NCI-H2171 (cell line): ENCODE data around the gene C1QTNF6.
"Not testable (repeated sequence)": the region's sequence is repeated elsewhere in the genome, so short reads cannot be mapped to it uniquely, and the experiment has no call there.

Source experiments
- DNase-seq: peaks from one replicate; lab custom pipeline; 2025; lab: John Stamatoyannopoulos, UW

Gene C1QTNF6

DNA sequence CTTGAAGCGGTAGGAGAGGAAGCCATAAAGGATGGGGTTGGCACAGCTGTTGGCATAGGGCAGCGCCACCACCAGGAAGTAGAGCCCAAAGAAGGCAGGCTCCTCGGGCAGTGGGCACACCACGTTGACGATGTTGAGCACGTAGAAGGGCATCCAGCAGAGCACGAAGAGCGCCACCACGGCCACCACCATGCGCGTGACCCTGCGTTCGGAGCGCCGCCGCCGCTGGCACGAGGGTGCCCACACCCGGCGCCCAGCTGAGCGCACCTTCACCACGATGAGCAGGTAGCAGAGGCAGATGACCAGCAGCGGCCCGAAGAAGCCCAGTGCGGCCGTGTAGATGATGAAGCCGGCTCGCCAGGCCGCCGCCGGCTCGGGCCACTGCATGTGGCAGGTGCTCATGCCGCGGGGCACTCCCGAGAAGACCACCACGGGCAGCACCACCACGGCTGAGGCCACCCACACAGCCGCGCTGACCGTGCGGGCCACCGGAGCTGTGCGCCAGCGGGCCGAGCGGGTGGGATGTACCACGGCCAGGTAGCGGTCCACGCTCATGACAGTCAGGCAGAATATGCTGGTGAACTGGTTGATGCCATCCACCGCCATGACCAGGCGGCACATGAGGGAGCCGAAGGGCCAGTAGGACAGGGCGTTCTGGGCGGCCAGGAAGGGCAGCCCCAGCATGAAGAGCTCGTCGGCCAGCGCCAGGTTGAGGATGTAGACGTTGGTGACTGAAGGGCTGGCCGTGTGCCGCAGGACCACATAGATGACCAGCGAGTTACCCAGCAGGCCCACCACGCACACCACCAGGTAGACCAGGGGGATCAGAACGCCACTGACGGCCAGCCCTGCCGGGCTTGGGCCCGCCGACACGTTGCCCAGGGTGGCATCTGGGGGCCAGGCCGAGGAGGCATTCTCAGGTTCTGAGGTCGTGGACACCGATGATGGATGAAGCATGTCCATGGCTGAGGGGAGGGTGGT lies 19.1 kb upstream of the C1QTNF6 start:
- DNase-seq: no peak

DNA sequence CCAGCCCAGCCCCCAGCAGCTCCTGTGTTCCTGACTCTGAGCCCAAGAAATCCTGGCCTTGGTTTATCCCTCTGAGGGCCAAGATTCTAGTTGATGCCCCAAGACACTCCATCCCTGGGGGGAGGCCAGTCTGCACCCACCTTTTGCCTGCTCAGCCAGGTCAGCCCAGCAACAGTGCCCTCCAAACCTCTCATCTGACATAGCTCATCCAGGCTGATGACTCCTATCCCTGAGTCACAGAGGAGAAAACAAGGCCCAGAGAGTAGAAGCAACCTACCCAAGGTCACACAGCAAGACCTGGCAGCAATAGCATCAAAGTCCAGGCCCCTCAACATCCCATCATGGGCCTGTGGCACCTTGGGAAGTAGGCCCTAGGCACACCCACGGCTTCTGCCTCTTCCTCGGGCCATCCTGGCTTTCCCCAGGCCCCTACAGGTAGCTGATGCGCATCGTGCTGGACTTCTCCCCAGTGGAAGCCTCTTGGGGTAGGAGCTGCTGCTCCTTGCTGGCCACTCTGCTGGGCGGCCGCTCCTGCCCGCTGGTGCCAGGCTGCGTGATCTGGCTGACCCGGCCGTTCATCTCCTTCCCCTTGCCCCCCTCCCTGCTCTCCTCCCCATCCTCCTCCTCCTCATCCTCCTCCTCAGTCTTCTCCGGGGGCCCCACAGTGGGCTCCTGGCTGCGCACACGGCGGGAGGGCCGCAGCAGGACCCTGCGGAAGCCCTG lies 18.2 kb upstream of the C1QTNF6 start:
- no peak for DNase-seq

- DNase-seq: no peak
Measured at GRCh38 chr22:37205046-37205445, 17.0 kb upstream of the C1QTNF6 start.

GRCh38 chr22:37204045-37204655 lies 16.1 kb upstream of the C1QTNF6 start:
- DNase-seq: no peak

GRCh38 chr22:37203354-37204044 lies 15.5 kb upstream of the C1QTNF6 start:
- no peak for DNase-seq

DNA sequence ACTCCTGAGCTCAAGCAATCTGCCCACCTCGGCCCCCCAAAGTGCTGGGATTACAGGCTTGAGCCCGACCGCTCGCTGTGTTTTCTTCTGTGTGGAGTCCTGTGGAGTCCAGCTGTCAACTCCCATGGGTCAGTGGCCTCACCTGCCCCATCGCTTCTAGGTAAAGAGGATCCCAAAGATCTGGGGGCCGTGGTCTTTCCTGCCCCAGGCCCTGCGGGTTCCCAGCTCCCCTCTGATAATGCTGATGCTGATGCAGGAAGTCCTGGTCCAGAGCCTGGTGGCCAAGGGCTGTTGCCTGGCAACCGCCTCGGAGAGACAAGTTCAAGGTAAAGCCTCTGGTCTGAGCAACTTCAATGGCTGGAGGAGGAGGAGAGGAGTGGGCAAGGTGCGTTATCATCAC lies 14.7 kb upstream of the C1QTNF6 start:
- no peak for DNase-seq

DNA sequence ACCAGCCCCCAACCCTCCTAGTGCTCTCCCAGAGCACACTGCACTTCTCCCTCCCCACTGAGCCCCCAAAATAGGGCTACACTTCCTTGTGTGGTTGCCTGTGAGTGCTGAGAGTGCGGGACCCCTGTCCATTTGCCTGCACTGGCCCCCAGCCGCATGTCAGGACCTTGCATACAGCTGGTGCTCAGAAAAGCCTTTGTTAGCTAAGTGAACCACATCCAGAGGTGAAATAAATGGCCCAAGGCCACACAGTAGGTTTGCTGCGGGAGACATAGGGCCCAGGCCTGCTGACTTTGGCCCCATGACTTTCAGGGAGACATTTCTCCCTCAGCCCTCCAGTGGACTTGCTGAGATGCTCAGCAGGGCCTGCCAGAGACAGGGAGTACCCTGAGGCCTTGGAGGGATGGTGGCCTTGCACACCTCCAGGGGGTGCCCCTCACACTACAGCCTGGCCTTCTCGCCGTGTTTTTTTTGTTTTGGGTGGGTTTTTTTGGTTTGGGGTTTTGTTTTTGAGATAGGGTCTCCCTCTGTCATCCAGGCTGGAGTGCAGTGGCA lies 14.0 kb upstream of the C1QTNF6 start:
- no peak for DNase-seq

DNA sequence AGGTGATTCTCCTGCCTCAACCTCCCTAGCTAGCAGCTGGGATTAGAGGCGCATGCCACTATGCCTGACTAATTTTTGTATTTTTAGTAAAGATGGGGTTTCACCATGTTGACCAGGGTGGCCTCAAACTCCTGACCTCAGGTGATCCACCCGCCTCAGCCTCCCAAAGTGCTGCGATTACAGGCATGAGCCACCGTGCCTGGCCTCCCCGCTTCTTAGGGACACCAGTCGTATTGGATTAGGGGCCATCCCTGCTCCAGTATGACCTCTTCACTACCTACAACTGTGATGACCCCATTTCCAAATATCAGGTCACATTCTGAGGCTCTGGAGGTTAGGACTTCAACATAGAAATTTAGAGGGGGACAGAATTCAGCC lies 13.4 kb upstream of the C1QTNF6 start:
- DNase-seq: not testable (repeated sequence)

- no peak for DNase-seq
Measured at GRCh38 chr22:37199760-37200108, 11.7 kb upstream of the C1QTNF6 start.

DNA sequence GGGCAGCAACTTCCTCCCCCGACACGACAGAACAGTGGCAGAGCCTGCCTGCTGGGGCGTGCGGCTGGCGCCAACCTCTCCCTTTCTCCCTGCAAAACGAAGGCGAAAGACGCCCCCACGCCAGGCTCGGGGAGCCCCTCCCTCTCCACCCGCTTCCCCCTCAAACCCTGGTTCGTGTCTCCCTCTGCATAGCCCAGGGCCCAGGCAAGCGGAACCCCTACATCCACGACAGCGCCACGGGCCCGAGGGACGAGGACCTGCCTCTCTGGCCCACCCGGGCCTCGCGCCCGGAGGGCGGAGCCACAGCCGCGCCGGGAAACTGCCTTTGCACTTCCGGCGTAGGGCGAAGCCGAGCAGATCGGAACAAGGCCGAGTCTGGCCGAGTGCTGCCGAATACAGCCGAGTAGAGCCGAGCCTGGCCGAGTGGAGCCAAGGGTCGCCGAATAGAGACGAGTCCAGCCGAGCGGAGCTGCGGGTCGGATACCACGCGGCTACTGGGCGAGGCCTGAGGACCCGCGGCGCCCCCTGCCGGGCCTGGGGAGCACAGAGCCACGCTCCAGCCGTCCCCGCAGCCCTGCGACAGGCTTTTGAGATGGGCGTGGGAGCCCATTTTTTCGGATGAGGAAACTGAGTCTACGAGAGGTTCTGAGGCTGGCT lies 11.2 kb upstream of the C1QTNF6 start:
- peak; percentile 99 for DNase-seq

GRCh38 chr22:37198258-37199102 lies 10.4 kb upstream of the C1QTNF6 start:
- DNase-seq: peak; percentile 67

DNA sequence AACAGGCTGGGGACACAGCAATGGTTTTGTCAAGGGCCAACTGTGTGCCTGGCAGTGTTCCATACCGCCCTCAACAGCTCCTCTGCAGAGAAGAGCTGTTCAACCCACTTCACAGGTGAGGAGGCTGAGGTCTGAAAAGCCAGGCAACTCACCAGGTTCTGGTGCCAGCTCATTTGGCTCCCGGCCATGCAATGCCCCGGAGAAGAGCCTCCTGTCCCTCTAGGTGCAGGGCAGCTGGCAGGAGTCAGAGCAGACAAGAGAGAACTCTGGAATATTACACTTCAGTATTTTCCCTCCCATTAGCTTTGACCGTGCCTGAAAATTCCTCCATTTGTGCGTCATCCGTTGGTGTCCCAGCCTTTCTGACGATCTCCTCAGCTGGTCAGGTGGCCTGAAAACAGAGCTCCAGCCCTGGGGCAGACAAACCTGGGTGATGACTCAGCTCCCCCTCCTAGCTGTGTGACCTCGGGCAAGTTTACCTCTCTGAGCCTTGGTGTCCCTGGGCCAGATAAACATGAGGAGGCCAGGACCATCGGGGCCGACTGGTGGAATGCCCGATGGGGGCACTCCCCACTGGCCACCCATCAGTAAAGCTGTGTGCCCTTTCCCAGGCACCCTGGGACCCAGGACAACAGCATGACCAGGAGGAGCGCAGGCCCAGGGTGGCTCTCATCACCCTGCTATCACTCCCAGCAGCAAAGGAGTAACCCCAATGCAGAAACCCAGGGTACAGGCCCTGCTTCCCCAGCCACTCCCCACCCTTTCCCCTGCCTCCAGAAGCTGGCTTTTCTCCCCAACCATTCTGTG lies 9.6 kb upstream of the C1QTNF6 start:
- DNase-seq: no peak

GRCh38 chr22:37196539-37197450 lies 8.7 kb upstream of the C1QTNF6 start:
- no peak for DNase-seq

DNA sequence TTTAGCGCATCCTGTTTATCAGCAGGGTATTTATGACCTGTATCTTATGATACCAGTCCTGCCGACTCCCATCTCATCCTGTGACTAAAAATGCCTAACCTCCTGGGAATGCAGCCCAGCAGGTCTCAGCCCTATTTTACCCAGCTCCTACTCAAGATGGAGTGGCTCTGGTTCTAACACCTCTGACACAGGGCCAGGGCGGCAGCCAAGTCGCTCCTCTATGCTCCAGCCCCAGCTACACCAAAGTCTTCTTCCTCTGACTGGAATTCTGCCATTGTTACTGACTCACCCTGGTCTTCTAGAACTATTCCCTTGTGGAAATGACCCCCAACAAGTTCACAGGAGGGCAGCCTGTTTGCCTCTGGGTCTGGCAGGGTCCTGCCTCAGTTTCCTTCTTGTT lies 7.9 kb upstream of the C1QTNF6 start:
- DNase-seq: no peak

- no peak for DNase-seq
Measured at GRCh38 chr22:37194750-37195149, 6.7 kb upstream of the C1QTNF6 start.

DNA sequence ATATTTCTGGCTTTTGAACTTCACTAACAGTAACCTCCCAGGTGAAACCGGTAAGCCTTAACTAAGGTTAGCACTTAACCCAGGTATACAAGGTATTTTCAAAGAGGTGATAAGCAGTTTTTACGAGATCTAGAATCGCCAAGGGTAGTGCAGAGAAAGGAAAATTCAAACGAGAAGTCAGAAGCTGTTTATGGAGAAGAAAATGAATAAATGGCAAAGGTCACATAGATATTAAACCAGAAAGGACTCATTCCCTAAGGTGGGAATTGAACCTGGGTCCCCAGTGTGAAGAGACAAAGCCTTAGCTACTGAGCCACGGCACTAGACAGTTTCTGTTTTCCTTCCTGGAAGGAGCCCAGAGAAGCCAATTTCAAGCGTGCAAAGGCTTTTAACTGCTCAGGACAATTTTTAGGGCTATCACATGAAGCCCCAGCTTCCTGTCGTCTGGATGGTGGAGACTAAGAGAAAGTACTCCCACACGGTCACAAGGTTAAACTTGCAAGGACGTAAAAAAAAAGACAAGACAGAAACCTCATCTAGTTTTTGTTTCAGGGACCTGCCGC lies 5.7 kb upstream of the C1QTNF6 start:
- DNase-seq: no peak

- no peak for DNase-seq
Measured at GRCh38 chr22:37192741-37193140, 4.7 kb upstream of the C1QTNF6 start.

GRCh38 chr22:37192204-37192603 lies 4.2 kb upstream of the C1QTNF6 start:
- DNase-seq: no peak
